NB4 (cell line): Measurements from ENCODE around the gene ACKR4.

ENCODE experiments used
- MAX ChIP-seq: IDR thresholded peaks from 2 replicates; pipeline ENCODE4 v1.6.1; 2011; ENCODE audit warnings: low read depth, low read length
- MYC ChIP-seq: IDR thresholded peaks from 2 replicates; pipeline ENCODE4 v1.6.1; 2011; ENCODE audit warnings: low read depth, low read length
- POLR2A ChIP-seq: IDR thresholded peaks from 2 replicates; pipeline ENCODE4 v1.6.1; 2011; ENCODE audit warnings: mild to moderate bottlenecking; ENCODE audit not compliant: insufficient read length; ENCODE audit errors: extremely low read depth
- TF ChIP-seq, protein P1 (sequence below): IDR thresholded peaks from one replicate; pipeline ENCODE4 v1.5.1; 2012; ENCODE audit warnings: low read depth, low read length

- TF ChIP-seq, protein P1, sequence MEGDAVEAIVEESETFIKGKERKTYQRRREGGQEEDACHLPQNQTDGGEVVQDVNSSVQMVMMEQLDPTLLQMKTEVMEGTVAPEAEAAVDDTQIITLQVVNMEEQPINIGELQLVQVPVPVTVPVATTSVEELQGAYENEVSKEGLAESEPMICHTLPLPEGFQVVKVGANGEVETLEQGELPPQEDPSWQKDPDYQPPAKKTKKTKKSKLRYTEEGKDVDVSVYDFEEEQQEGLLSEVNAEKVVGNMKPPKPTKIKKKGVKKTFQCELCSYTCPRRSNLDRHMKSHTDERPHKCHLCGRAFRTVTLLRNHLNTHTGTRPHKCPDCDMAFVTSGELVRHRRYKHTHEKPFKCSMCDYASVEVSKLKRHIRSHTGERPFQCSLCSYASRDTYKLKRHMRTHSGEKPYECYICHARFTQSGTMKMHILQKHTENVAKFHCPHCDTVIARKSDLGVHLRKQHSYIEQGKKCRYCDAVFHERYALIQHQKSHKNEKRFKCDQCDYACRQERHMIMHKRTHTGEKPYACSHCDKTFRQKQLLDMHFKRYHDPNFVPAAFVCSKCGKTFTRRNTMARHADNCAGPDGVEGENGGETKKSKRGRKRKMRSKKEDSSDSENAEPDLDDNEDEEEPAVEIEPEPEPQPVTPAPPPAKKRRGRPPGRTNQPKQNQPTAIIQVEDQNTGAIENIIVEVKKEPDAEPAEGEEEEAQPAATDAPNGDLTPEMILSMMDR: no peak
- TF ChIP-seq POLR2A: no peak
- no peak for TF ChIP-seq MAX
- no peak for TF ChIP-seq MYC
Measured at GRCh38 chr3:132564070-132564465, 33.0 kb upstream of the ACKR4 start.
